ENCODE data around the gene DISC1. TPM values are rescaled to one million over a fixed set of nuclear protein-coding genes. Genes with fewer than 3 reads are reported as not detected.
"Not testable (repeated sequence)": the region's sequence is repeated elsewhere in the genome, so short reads cannot be mapped to it uniquely, and the experiment has no call there.

Gene DISC1
- total RNA-seq, 2 donors from 2014 or later: 4.0 to 8.8 TPM

GRCh38 chr1:231656741-231657140 is 30.2 kb downstream of the DISC1 start:
- peaks cover 35% of the 10 kb centered on the region for H3K36me3 Mint-ChIP-seq
- no peak overlapping the region for H3K27ac Mint-ChIP-seq
- H3K4me1 Mint-ChIP-seq (ENCODE audit: low read depth in 2 of 2): peaks cover 0 to 5% of the 10 kb centered on the region in 2 donors
- ATAC-seq (no peak), DNase-seq (ENCODE audit: low spot score) (no peak)
- peaks cover 7% of the 10 kb centered on the region for H3K9me3 Mint-ChIP-seq
- no peak overlapping the region for H3K4me3 Mint-ChIP-seq
- H3K27me3 Mint-ChIP-seq: peaks cover 4 to 12% of the 10 kb centered on the region in 2 donors

- not testable (repeated sequence) for H3K9me3 Mint-ChIP-seq; H3K27ac Mint-ChIP-seq; DNase-seq (ENCODE audit: low spot score); ATAC-seq; H3K4me3 Mint-ChIP-seq
- Mint-ChIP-seq H3K36me3 (peaks cover 44% of the 10 kb centered on the region), H3K4me1 (ENCODE audit: low read depth in 2 of 2) (peaks cover 4 to 12% of the 10 kb centered on the region in 2 donors), H3K27me3 (peaks cover 8 to 13% of the 10 kb centered on the region in 2 donors)
These were observed 31.6 kb downstream of the DISC1 start for GRCh38 chr1:231658223-231658622.

GRCh38 chr1:231660198-231660597 is 33.6 kb downstream of the DISC1 start:
- Mint-ChIP-seq H3K4me1 (ENCODE audit: low read depth in 2 of 2) (peaks cover 10 to 17% of the 10 kb centered on the region in 2 donors), H3K27me3 (peaks cover 16 to 23% of the 10 kb centered on the region in 2 donors), H3K36me3 (peaks cover 53% of the 10 kb centered on the region), H3K27ac (no peak overlapping the region), H3K9me3 (peaks cover 7% of the 10 kb centered on the region), H3K4me3 (no peak overlapping the region)
- ATAC-seq (no peak), DNase-seq (ENCODE audit: low spot score) (no peak)

GRCh38 chr1:231663211-231663792 is 36.7 kb downstream of the DISC1 start:
- H3K4me3 Mint-ChIP-seq: no peak overlapping the region
- DNase-seq (ENCODE audit: low spot score): no peak
- H3K27me3 Mint-ChIP-seq: peaks cover 25 to 27% of the 10 kb centered on the region in 2 donors
- H3K36me3 Mint-ChIP-seq: peaks cover 43% of the 10 kb centered on the region
- H3K9me3 Mint-ChIP-seq: no peaks in the 10 kb centered on the region
- peak in 1 of 2 donors; percentile 45 for ATAC-seq
- H3K27ac Mint-ChIP-seq: no peak overlapping the region
- peaks cover 24 to 35% of the 10 kb centered on the region in 2 donors for H3K4me1 Mint-ChIP-seq (ENCODE audit: low read depth in 2 of 2)

GRCh38 chr1:231665101-231665500 is 38.5 kb downstream of the DISC1 start:
- H3K27ac Mint-ChIP-seq: no peak overlapping the region
- H3K4me1 Mint-ChIP-seq (ENCODE audit: low read depth in 2 of 2): peaks cover 35 to 50% of the 10 kb centered on the region in 2 donors
- DNase-seq (ENCODE audit: low spot score): no peak
- peaks cover 27 to 45% of the 10 kb centered on the region in 2 donors for H3K27me3 Mint-ChIP-seq
- H3K4me3 Mint-ChIP-seq: no peak overlapping the region
- peaks cover 8% of the 10 kb centered on the region for H3K9me3 Mint-ChIP-seq
- ATAC-seq: no peak
- H3K36me3 Mint-ChIP-seq: peaks cover 50% of the 10 kb centered on the region

- peaks cover 8% of the 10 kb centered on the region for H3K9me3 Mint-ChIP-seq
These were observed 39.1 kb downstream of the DISC1 start for GRCh38 chr1:231665726-231666125.

GRCh38 chr1:231666220-231666936 is 39.8 kb downstream of the DISC1 start:
- Mint-ChIP-seq H3K9me3 (peaks cover 14% of the 10 kb centered on the region), H3K27me3 (peaks cover 29 to 45% of the 10 kb centered on the region in 2 donors), H3K27ac (no peak overlapping the region), H3K36me3 (peaks cover 50% of the 10 kb centered on the region), H3K4me3 (no peak overlapping the region), H3K4me1 (ENCODE audit: low read depth in 2 of 2) (peaks cover 35 to 49% of the 10 kb centered on the region in 2 donors)
- ATAC-seq: no peak
- DNase-seq (ENCODE audit: low spot score): no peak

More at GRCh38 chr1:231665726-231666125, 39.1 kb downstream of the DISC1 start:
- Mint-ChIP-seq H3K27me3 (peaks cover 28 to 45% of the 10 kb centered on the region in 2 donors), H3K27ac (no peak overlapping the region), H3K36me3 (peaks cover 50% of the 10 kb centered on the region), H3K4me3 (no peak overlapping the region), H3K4me1 (ENCODE audit: low read depth in 2 of 2) (peaks cover 35 to 50% of the 10 kb centered on the region in 2 donors)
- no peak for DNase-seq (ENCODE audit: low spot score)
- no peak for ATAC-seq

GRCh38 chr1:231666937-231667608 is 40.5 kb downstream of the DISC1 start:
- ATAC-seq (no peak), DNase-seq (ENCODE audit: low spot score) (no peak)
- Mint-ChIP-seq H3K9me3 (peaks cover 14% of the 10 kb centered on the region), H3K4me1 (ENCODE audit: low read depth in 2 of 2) (peaks cover 35 to 44% of the 10 kb centered on the region in 2 donors), H3K27me3 (peaks cover 29 to 38% of the 10 kb centered on the region in 2 donors), H3K27ac (no peak overlapping the region), H3K36me3 (peaks cover 44% of the 10 kb centered on the region), H3K4me3 (no peak overlapping the region)

- ATAC-seq (peak; percentile 79 to 81), DNase-seq (ENCODE audit: low spot score) (no peak)
- Mint-ChIP-seq H3K27me3 (peaks cover 35 to 38% of the 10 kb centered on the region in 2 donors), H3K36me3 (peaks cover 39% of the 10 kb centered on the region), H3K4me1 (ENCODE audit: low read depth in 2 of 2) (peaks cover 37 to 38% of the 10 kb centered on the region in 2 donors), H3K9me3 (peaks cover 14% of the 10 kb centered on the region), H3K4me3 (peak overlapping the region; percentile 11), H3K27ac (no peak overlapping the region)
These were observed 41.4 kb downstream of the DISC1 start for GRCh38 chr1:231667896-231668506.

- peaks cover 33% of the 10 kb centered on the region for H3K36me3 Mint-ChIP-seq
- ATAC-seq: no peak
- peaks cover 32 to 33% of the 10 kb centered on the region in 2 donors for H3K4me1 Mint-ChIP-seq (ENCODE audit: low read depth in 2 of 2)
- peaks cover 37 to 41% of the 10 kb centered on the region in 2 donors for H3K27me3 Mint-ChIP-seq
- DNase-seq (ENCODE audit: low spot score): no peak
- peaks cover 14% of the 10 kb centered on the region for H3K9me3 Mint-ChIP-seq
- peak overlapping the region; percentile 11 for H3K4me3 Mint-ChIP-seq
- H3K27ac Mint-ChIP-seq: no peak overlapping the region
These were observed 42.2 kb downstream of the DISC1 start for GRCh38 chr1:231668826-231669225.

- H3K4me3 Mint-ChIP-seq; ATAC-seq; H3K27ac Mint-ChIP-seq; DNase-seq (ENCODE audit: low spot score): not testable (repeated sequence)
- H3K36me3 Mint-ChIP-seq: peaks cover 29% of the 10 kb centered on the region
- peaks cover 30 to 33% of the 10 kb centered on the region in 2 donors for H3K4me1 Mint-ChIP-seq (ENCODE audit: low read depth in 2 of 2)
- H3K9me3 Mint-ChIP-seq: peaks cover 14% of the 10 kb centered on the region
- peaks cover 31 to 36% of the 10 kb centered on the region in 2 donors for H3K27me3 Mint-ChIP-seq
These were observed 43.5 kb downstream of the DISC1 start for GRCh38 chr1:231669864-231670621.

GRCh38 chr1:231670755-231671154 is 44.2 kb downstream of the DISC1 start:
- no peak for DNase-seq (ENCODE audit: low spot score)
- ATAC-seq: no peak
- Mint-ChIP-seq H3K4me3 (no peak overlapping the region), H3K27me3 (peaks cover 32% of the 10 kb centered on the region in 2 donors), H3K27ac (no peak overlapping the region), H3K9me3 (peaks cover 14% of the 10 kb centered on the region), H3K4me1 (ENCODE audit: low read depth in 2 of 2) (peaks cover 31 to 34% of the 10 kb centered on the region in 2 donors), H3K36me3 (peaks cover 28% of the 10 kb centered on the region)

- Mint-ChIP-seq H3K36me3 (peaks cover 15% of the 10 kb centered on the region), H3K4me3 (no peak overlapping the region), H3K9me3 (peaks cover 10% of the 10 kb centered on the region), H3K27me3 (peaks cover 12 to 31% of the 10 kb centered on the region in 2 donors), H3K4me1 (ENCODE audit: low read depth in 2 of 2) (peaks cover 3 to 13% of the 10 kb centered on the region in 2 donors), H3K27ac (no peak overlapping the region)
- no peak for ATAC-seq
- DNase-seq (ENCODE audit: low spot score): no peak
These were observed 48.0 kb downstream of the DISC1 start for GRCh38 chr1:231674575-231674974.

Measured in natural killer cell treated with Interleukin-12 subunit alpha and Interleukin-12 subunit beta and Interleukin-15 and Interleukin-18, amount 100 ng/mL, for 72 hours (primary cell).